SK-N-MC (cell line): ENCODE measurements around the gene AMHR2.
A peak's percentile ranks its signal among the peaks of the same experiment; 100 is the strongest.
"Not testable (repeated sequence)": the region's sequence is repeated elsewhere in the genome, so short reads cannot be mapped to it uniquely, and the experiment has no call there.

ENCODE experiments used
- DNase-seq: peaks from one replicate; pipeline ENCODE4 v3.0.0-alpha.2; 2011; ENCODE audit warnings: low read depth, low spot score
- H3K27ac ChIP-seq: fragments of 200-600 bp; sonication (generic); 2 replicates; pipeline ENCODE4 v1.5.1; 2016; ENCODE audit warnings: mixed run types
- H3K36me3 ChIP-seq: fragments of 200-600 bp; sonication (generic); 2 replicates; pipeline ENCODE4 v1.6.1; 2017; ENCODE audit warnings: antibody characterized with exemption, low read length, mixed read lengths; ENCODE audit not compliant: insufficient read depth
- H3K4me3 ChIP-seq: fragments of 200-600 bp; sonication (generic); 2 replicates; pipeline ENCODE4 v1.5.1; 2016
- H3K9ac ChIP-seq: fragments of 200-600 bp; sonication (generic); 2 replicates; pipeline ENCODE4 v1.8.0; 2017; ENCODE audit warnings: mixed run types, mixed read lengths; ENCODE audit not compliant: insufficient read length
- H3K9me3 ChIP-seq: fragments of 200-600 bp; sonication (generic); 2 replicates; pipeline ENCODE4 v1.6.1; 2017; ENCODE audit warnings: low read depth, mild to moderate bottlenecking, antibody characterized with exemption, low read length, moderate library complexity, mixed read lengths
- EZH2 ChIP-seq: fragments of 200-600 bp; sonication (generic); IDR thresholded peaks from one replicate; pipeline ENCODE4 v1.6.1; 2017; ENCODE audit warnings: antibody characterized with exemption
- FOXP2 ChIP-seq: optimal IDR thresholded peaks from 2 replicates; pipeline ENCODE3; 2011; ENCODE audit warnings: mild to moderate bottlenecking, moderate library complexity; ENCODE audit not compliant: insufficient read depth; ENCODE audit errors: extremely low read length, control extremely low read depth
- POLR2AphosphoS5 ChIP-seq: IDR thresholded peaks from 2 replicates; pipeline ENCODE4 v1.6.1; 2012; ENCODE audit warnings: mild to moderate bottlenecking, low read depth, low read length, borderline replicate concordance

Gene AMHR2

GRCh38 chr12:53441040-53441833 is 17.6 kb downstream of the AMHR2 start, which contains the start of gene PRR13:
TSS of gene PRR13 (plus strand) at chr12:53441734. CDS start at chr12:53442715, 981 bp downstream.
- Histone ChIP-seq H3K9me3 (no peaks in the 10 kb centered on the region), H3K4me3 (peak within 1 kb of the TSS; percentile 92), H3K36me3 (peaks cover 19% of the 10 kb centered on the region), H3K9ac (peak within 1 kb of the TSS; percentile 91), H3K27ac (peak within 1 kb of the TSS; percentile 98)
- DNase-seq = peak; percentile 94
- no peak for TF ChIP-seq FOXP2
- peak; percentile 94 for TF ChIP-seq POLR2AphosphoS5

- no peak overlapping the region for H3K4me3 ChIP-seq
- peaks cover 19% of the 10 kb centered on the region for H3K36me3 ChIP-seq
- no peak for TF ChIP-seq POLR2AphosphoS5
- TF ChIP-seq FOXP2 = no peak
- TF ChIP-seq EZH2 = no peak
- H3K9me3 ChIP-seq = no peaks in the 10 kb centered on the region
- no peak overlapping the region for H3K27ac ChIP-seq
- H3K9ac ChIP-seq = no peak overlapping the region
- DNase-seq = no peak
Observed at GRCh38 chr12:53443955-53444354, 20.3 kb downstream of the AMHR2 start.

GRCh38 chr12:53444593-53445325 is 21.1 kb downstream of the AMHR2 start:
- H3K9ac ChIP-seq, H3K27ac ChIP-seq, DNase-seq, H3K9me3 ChIP-seq, H3K4me3 ChIP-seq: not testable (repeated sequence)
- peaks cover 19% of the 10 kb centered on the region for H3K36me3 ChIP-seq

GRCh38 chr12:53450936-53451335 is 27.3 kb downstream of the AMHR2 start:
- H3K36me3 ChIP-seq = peaks cover 33% of the 10 kb centered on the region
- TF ChIP-seq EZH2 (no peak), POLR2AphosphoS5 (no peak), FOXP2 (no peak)
- H3K4me3 ChIP-seq = no peak overlapping the region
- no peak overlapping the region for H3K27ac ChIP-seq
- no peaks in the 10 kb centered on the region for H3K9me3 ChIP-seq
- no peak for DNase-seq
- H3K9ac ChIP-seq = no peak overlapping the region

- Histone ChIP-seq H3K27ac (peak within 1 kb of the TSS; percentile 98), H3K9ac (peak within 1 kb of the TSS; percentile 100), H3K9me3 (no peaks in the 10 kb centered on the region), H3K4me3 (peak within 1 kb of the TSS; percentile 99), H3K36me3 (peaks cover 41% of the 10 kb centered on the region)
- TF ChIP-seq POLR2AphosphoS5 (peak; percentile 60), FOXP2 (no peak)
- peak; percentile 98 for DNase-seq
Observed at GRCh38 chr12:53451661-53452158, 28.1 kb downstream of the AMHR2 start, which contains the start of gene PCBP2. TSS of gene PCBP2 (plus strand) at chr12:53452102. CDS start at chr12:53454801, 2,699 bp downstream.

- peaks cover 48% of the 10 kb centered on the region for H3K36me3 ChIP-seq
Observed at GRCh38 chr12:53452159-53453077, 28.8 kb downstream of the AMHR2 start.

GRCh38 chr12:53453953-53454640 is 30.4 kb downstream of the AMHR2 start:
- peak overlapping the region; percentile 100 for H3K9ac ChIP-seq
- peaks cover 65% of the 10 kb centered on the region for H3K36me3 ChIP-seq
- peak overlapping the region; percentile 99 for H3K4me3 ChIP-seq
- no peak for TF ChIP-seq FOXP2
- DNase-seq = no peak
- H3K9me3 ChIP-seq = no peaks in the 10 kb centered on the region
- H3K27ac ChIP-seq = no peak overlapping the region

More at GRCh38 chr12:53452159-53453077, 28.8 kb downstream of the AMHR2 start:
- no peak for DNase-seq
- TF ChIP-seq POLR2AphosphoS5 = no peak; the same call in 1 of the 2 replicates
- TF ChIP-seq EZH2 = no peak
- no peak for TF ChIP-seq FOXP2
- Histone ChIP-seq H3K27ac (peak overlapping the region; percentile 98), H3K4me3 (peak overlapping the region; percentile 99), H3K9me3 (no peaks in the 10 kb centered on the region), H3K9ac (peak overlapping the region; percentile 100)

GRCh38 chr12:53454707-53455106 is 31.1 kb downstream of the AMHR2 start:
- Histone ChIP-seq H3K4me3 (peak overlapping the region; percentile 99; the same call in 1 of the 2 replicates), H3K9me3 (no peaks in the 10 kb centered on the region), H3K36me3 (peaks cover 71% of the 10 kb centered on the region), H3K9ac (no peak overlapping the region), H3K27ac (no peak overlapping the region)
- TF ChIP-seq EZH2 (no peak), POLR2AphosphoS5 (no peak), FOXP2 (no peak)
- no peak for DNase-seq
